SK-N-SH treated with all-trans-retinoic acid at 6 μM for 48 hours (cell line): ENCODE measurements around the gene FBXO24.

Source experiments
- ATAC-seq: fragments of 200-7000 bp; cut with Tn5 transposase; 3 replicates; pipeline ENCODE4 v1.9.1; 2020; ENCODE audit warnings: mild to moderate bottlenecking, moderate library complexity
- ARNTL ChIP-seq: fragments of 450-650 bp; formaldehyde crosslinking; IDR thresholded peaks from 2 replicates; pipeline ENCODE4 v1.5.0; 2020; ENCODE audit warnings: low read depth, mild to moderate bottlenecking, moderate library complexity, borderline replicate concordance
- BACH2 ChIP-seq: fragments of 250-450 bp; sonication (Bioruptor Pico); IDR thresholded peaks from 2 replicates; pipeline ENCODE4 v1.9.0; 2021; ENCODE audit warnings: mild to moderate bottlenecking, borderline replicate concordance
- CREB5 ChIP-seq: fragments of 250-450 bp; sonication (Bioruptor Pico); IDR thresholded peaks from 2 replicates; pipeline ENCODE4 v1.5.1; 2020; ENCODE audit warnings: low read depth, mild to moderate bottlenecking, moderate library complexity
- CSDC2 ChIP-seq: fragments of 250-450 bp; sonication (Bioruptor Pico); IDR thresholded peaks from 2 replicates; pipeline ENCODE4 v1.5.0; 2020; ENCODE audit warnings: mild to moderate bottlenecking, moderate library complexity
- ESRRG ChIP-seq: fragments of 250-450 bp; sonication (Bioruptor Pico); IDR thresholded peaks from 2 replicates; pipeline ENCODE4 v1.6.1; 2021; ENCODE audit warnings: mild to moderate bottlenecking
- GLIS3 ChIP-seq: fragments of 250-450 bp; sonication (Bioruptor Pico); IDR thresholded peaks from 2 replicates; pipeline ENCODE4 v1.5.0; 2020; ENCODE audit warnings: mild to moderate bottlenecking, moderate library complexity
- ISL1 ChIP-seq: fragments of 250-450 bp; sonication (Bioruptor Pico); IDR thresholded peaks from 2 replicates; pipeline ENCODE4 v2.1.2; 2022; ENCODE audit warnings: mild to moderate bottlenecking, moderate library complexity
- OSR1 ChIP-seq: fragments of 250-450 bp; sonication (Bioruptor Pico); IDR thresholded peaks from 2 replicates; pipeline ENCODE4 v1.8.0; 2022; ENCODE audit warnings: moderate library complexity, mild to moderate bottlenecking, inconsistent platforms
- PATZ1 ChIP-seq: fragments of 250-450 bp; sonication (Bioruptor Pico); IDR thresholded peaks from 2 replicates; pipeline ENCODE4 v1.8.0; 2020; ENCODE audit warnings: mild to moderate bottlenecking, moderate library complexity, borderline replicate concordance
- POU6F1 ChIP-seq: fragments of 250-450 bp; sonication (Bioruptor Pico); IDR thresholded peaks from 2 replicates; pipeline ENCODE4 v1.8.0; 2021; ENCODE audit warnings: low read depth, mild to moderate bottlenecking, moderate library complexity, borderline replicate concordance
- PPARA ChIP-seq: fragments of 250-450 bp; sonication (Bioruptor Pico); IDR thresholded peaks from 2 replicates; pipeline ENCODE4 v1.5.0; 2020; ENCODE audit warnings: mild to moderate bottlenecking, borderline replicate concordance
- RARB ChIP-seq: fragments of 250-450 bp; sonication (Bioruptor Pico); IDR thresholded peaks from 2 replicates; pipeline ENCODE4 v1.8.0; 2021; ENCODE audit warnings: mild to moderate bottlenecking, moderate library complexity
- SNAI2 ChIP-seq: fragments of 250-450 bp; sonication (Bioruptor Pico); IDR thresholded peaks from 2 replicates; pipeline ENCODE4 v1.5.0; 2020; ENCODE audit warnings: mild to moderate bottlenecking, moderate library complexity
- TCF4 ChIP-seq: fragments of 250-450 bp; sonication (Bioruptor Pico); IDR thresholded peaks from 2 replicates; pipeline ENCODE4 v1.8.0; 2021; ENCODE audit warnings: mild to moderate bottlenecking, moderate library complexity, borderline replicate concordance
- TOX ChIP-seq: fragments of 250-450 bp; sonication (Bioruptor Pico); IDR thresholded peaks from 2 replicates; pipeline ENCODE4 v1.8.0; 2021; ENCODE audit warnings: mild to moderate bottlenecking, moderate library complexity, borderline replicate concordance
- TSHZ2 ChIP-seq: fragments of 250-450 bp; sonication (Bioruptor Pico); IDR thresholded peaks from 2 replicates; pipeline ENCODE4 v1.5.0; 2020; ENCODE audit warnings: mild to moderate bottlenecking, moderate library complexity
- ZC3H10 ChIP-seq: fragments of 250-450 bp; sonication (Bioruptor Pico); IDR thresholded peaks from 2 replicates; pipeline ENCODE4 v1.5.1; 2021; ENCODE audit warnings: mild to moderate bottlenecking, moderate library complexity
- ZFP3 ChIP-seq: fragments of 250-450 bp; sonication (Bioruptor Pico); IDR thresholded peaks from 2 replicates; pipeline ENCODE4 v1.5.0; 2020; ENCODE audit warnings: mild to moderate bottlenecking, moderate library complexity
- ZFP30 ChIP-seq: fragments of 450-650 bp; formaldehyde crosslinking; IDR thresholded peaks from 2 replicates; pipeline ENCODE4 v1.5.0; 2022; ENCODE audit warnings: mild to moderate bottlenecking, moderate library complexity
- ZNF565 ChIP-seq: fragments of 450-650 bp; formaldehyde crosslinking; conservative IDR thresholded peaks from 2 replicates; pipeline ENCODE4 v1.5.0; 2020; ENCODE audit warnings: low read depth, mild to moderate bottlenecking, moderate library complexity
- ZNF70 ChIP-seq: fragments of 450-650 bp; formaldehyde crosslinking; IDR thresholded peaks from 2 replicates; pipeline ENCODE4 v1.5.0; 2020; ENCODE audit warnings: mild to moderate bottlenecking, moderate library complexity
- ZNF8 ChIP-seq: fragments of 450-650 bp; formaldehyde crosslinking; IDR thresholded peaks from 2 replicates; pipeline ENCODE4 v1.5.0; 2020; ENCODE audit warnings: mild to moderate bottlenecking, moderate library complexity

FBXO24 gene

GRCh38 chr7:100574362-100575205 is 11.5 kb upstream of the FBXO24 start:
- no peak for ATAC-seq
- TF ChIP-seq ZNF8 (CRISPR knock-in tag) (no peak), TOX (CRISPR knock-in tag) (no peak), ZNF70 (no peak), ESRRG (CRISPR knock-in tag) (no peak), TCF4 (CRISPR knock-in tag) (no peak), ZFP3 (CRISPR knock-in tag) (no peak), RARB (CRISPR knock-in tag) (no peak)

- TF ChIP-seq BACH2 (CRISPR knock-in tag) (no peak), TCF4 (CRISPR knock-in tag) (no peak), SNAI2 (no peak), GLIS3 (CRISPR knock-in tag) (no peak), TOX (CRISPR knock-in tag) (no peak), TSHZ2 (CRISPR knock-in tag) (no peak), ISL1 (CRISPR knock-in tag) (no peak), POU6F1 (CRISPR knock-in tag) (no peak), ZC3H10 (CRISPR knock-in tag) (no peak), CSDC2 (CRISPR knock-in tag) (no peak), CREB5 (CRISPR knock-in tag) (no peak)
- ATAC-seq = no peak
Measured at GRCh38 chr7:100575206-100575631, 10.9 kb upstream of the FBXO24 start.

- no peak for ATAC-seq
- TF ChIP-seq RARB (CRISPR knock-in tag) (no peak), SNAI2 (no peak), POU6F1 (CRISPR knock-in tag) (no peak), PATZ1 (CRISPR knock-in tag) (no peak), ZC3H10 (CRISPR knock-in tag) (no peak), PPARA (CRISPR knock-in tag) (no peak), ZFP30 (no peak), CREB5 (CRISPR knock-in tag) (no peak), ZNF8 (CRISPR knock-in tag) (no peak), ZNF565 (CRISPR knock-in tag) (no peak), ZFP3 (CRISPR knock-in tag) (no peak), ARNTL (CRISPR knock-in tag) (no peak), CSDC2 (CRISPR knock-in tag) (no peak), OSR1 (CRISPR knock-in tag) (no peak)
- TF ChIP-seq, all 23 proteins: peak for 0
Measured at GRCh38 chr7:100575746-100576383, 10.3 kb upstream of the FBXO24 start.
